HG03469 (cell line): ENCODE measurements around the gene ORMDL2.
"Not testable (repeated sequence)": the region's sequence is repeated elsewhere in the genome, so short reads cannot be mapped to it uniquely, and the experiment has no call there.

ENCODE experiments used
- ATAC-seq: cut with Tn5 transposase; IDR thresholded peaks from one replicate; pipeline ENCODE4 v1.9.1; 2021; ENCODE audit warnings: mild to moderate bottlenecking, moderate library complexity, moderate number of reproducible peaks; ENCODE audit not compliant: unreplicated experiment

Gene ORMDL2

GRCh38 chr12:55827806-55828205, 10.0 kb downstream of the ORMDL2 start:
- no peak for ATAC-seq

- ATAC-seq: no peak
Observed at GRCh38 chr12:55828357-55828756, 10.5 kb downstream of the ORMDL2 start.

- peak; percentile 11 for ATAC-seq
Observed at GRCh38 chr12:55829967-55830600, 12.2 kb downstream of the ORMDL2 start.

GRCh38 chr12:55830601-55831446, 13.0 kb downstream of the ORMDL2 start:
- ATAC-seq: no peak

DNA sequence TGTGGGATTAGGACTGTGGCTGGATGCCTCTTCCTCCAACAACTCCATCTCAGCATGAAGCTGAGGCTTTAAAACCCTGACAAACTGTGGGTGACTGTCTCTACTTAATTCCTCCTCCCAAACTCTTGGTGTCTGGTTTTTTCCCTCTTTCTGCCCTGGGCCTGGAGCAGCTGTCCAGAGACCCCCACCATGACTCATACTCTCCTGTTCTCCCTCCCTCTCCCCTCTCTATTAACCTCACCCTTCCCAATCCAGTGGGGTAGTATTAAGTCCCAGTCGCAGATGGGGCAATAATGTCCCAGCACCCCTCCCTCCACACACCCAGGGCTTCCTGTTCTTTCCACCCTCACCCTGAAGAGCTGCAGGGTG, 13.6 kb downstream of the ORMDL2 start:
- no peak for ATAC-seq

- ATAC-seq: no peak
Observed at GRCh38 chr12:55833056-55833455, 15.2 kb downstream of the ORMDL2 start.

DNA sequence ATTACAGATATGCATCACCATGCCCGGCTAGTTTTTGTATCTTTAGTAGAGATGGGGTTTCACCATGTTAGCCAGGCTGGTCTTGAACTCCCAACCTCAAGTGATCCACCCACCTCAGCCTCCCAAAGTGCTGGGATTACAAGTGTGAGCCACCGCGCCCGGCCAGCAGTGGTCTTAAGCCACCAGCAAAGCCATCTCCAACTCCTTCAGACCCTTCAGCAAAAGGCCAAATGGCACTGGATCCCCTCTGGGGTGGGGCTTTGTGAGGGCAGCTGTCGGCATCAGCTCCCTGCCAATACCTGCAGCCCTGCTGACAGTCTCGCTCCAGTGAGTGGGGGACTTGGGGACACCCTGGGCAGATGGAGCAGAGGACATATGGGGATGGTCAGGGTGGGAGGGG, 16.6 kb downstream of the ORMDL2 start:
- ATAC-seq: not testable (repeated sequence)

GRCh38 chr12:55838361-55838760, 20.5 kb downstream of the ORMDL2 start:
- ATAC-seq: no peak

GRCh38 chr12:55839345-55840140, 21.7 kb downstream of the ORMDL2 start:
- no peak for ATAC-seq

DNA sequence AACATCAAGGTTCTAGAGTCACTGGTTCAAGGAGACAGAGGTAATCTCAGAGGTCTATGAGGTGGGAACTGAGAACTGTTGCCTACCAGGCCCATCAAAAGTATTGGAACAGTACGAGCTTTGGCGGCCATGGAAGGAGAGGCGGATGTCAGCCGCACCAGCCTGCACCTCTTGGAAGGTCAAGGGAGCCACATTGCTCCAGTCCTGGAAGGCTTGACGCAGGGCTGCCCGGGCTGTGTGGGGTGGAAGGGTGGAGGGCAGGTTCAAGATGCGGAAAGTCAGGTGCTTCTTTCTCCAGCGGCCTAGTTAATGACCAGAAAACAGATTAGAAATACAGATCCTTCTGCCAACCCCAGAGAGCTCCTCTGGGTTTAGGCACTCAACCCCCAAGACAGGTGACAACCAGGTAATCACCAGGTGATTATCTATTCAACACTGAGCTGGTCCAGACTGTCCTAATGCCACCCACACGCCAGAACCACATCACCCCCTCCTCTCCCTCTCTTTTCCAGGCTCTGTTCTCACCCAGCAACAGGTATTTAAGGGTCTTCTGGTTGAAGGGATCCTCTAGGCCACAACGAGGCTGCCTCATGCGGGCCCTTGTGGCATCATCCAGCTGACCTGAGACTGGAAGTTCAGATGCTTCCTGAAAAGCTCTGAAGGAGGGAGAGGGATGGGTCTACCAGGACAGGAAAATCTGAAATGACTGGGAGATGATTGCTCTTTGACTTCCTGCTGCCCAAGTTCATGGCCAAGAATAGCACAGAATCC, 22.9 kb downstream of the ORMDL2 start:
- ATAC-seq: no peak

GRCh38 chr12:55842681-55843429, 25.0 kb downstream of the ORMDL2 start, which contains the start of gene MMP19:
Gene MMP19, minus strand, starts transcription at chr12:55842936. Its CDS starts 106 bp downstream, at chr12:55842830.
- no peak for ATAC-seq

DNA sequence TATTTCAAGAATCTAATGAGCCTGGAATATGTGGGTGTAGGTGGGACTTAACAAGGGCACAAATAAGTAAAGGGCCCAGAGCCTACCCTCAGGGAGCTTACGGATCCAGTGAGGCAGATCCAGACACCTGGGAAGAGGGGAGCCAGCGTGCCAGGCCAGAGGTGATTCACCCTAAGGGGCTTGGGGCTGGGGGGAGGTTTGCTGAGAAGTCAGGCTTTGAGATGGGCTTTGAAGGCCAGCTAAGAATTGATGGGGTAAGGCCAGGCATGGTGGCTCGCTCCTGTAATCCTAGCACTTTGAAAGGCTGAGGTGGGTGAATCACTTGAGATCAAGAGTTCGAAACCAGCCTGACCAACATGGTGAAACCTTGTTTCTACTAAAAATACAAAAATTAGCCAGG, 25.6 kb downstream of the ORMDL2 start:
- no peak for ATAC-seq

- ATAC-seq: no peak
Observed at GRCh38 chr12:55844961-55845360, 27.1 kb downstream of the ORMDL2 start.

GRCh38 chr12:55845361-55845760, 27.5 kb downstream of the ORMDL2 start:
- ATAC-seq: no peak

GRCh38 chr12:55845785-55846496, 28.1 kb downstream of the ORMDL2 start:
- no peak for ATAC-seq

DNA sequence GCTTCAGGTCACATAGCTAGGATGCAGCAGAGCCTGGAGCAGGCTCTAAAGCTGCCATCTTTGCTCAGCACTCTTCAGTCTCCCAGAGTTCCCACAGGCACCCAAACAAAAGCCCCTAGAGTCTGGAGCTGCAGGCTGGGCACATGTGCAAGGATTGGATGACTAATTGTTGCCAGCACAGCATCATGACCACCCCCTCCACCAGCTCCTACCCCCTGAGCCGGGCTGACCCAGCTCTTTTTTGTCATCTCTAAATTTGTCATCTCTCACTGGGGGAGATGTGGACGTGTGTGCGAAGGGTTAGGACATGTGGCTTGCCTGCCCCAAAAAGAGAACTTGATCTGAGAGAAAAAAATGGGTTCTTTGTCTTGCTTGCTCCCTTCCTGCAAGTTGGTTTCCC, 29.2 kb downstream of the ORMDL2 start:
- no peak for ATAC-seq

DNA sequence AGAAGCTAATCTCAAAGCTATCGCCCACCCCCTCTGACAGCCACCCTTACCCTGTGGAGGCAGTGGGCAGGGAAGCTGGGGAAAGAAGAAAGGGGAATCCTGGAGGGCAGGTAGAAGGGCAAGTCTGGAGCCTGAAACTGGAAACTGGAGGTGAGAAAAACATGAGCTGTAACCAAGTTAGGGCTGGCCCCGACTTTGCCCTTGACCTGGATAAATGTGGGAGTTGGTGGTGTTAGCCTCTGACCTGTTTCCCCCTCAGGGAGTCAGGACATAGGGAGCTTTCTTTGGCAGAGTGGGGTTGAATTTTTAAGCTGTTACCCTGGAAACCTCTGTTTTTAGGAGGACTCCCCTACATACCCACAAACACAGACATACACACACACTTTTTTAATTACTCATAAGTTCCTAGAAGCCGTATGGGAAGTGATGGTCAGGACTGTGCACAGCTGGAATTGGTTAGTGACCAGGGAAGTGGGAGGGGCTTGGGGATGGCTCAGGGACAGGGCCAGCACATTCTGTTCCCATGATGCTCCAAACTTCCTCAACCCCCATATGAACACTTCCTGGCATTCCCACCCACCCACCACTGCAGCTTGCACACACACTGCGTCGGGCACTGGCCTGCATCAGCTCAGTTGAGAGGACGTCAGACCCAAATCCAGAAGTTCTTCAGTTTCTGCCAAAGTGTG, 29.9 kb downstream of the ORMDL2 start:
- no peak for ATAC-seq

- ATAC-seq: no peak
Observed at GRCh38 chr12:55849616-55850343, 31.9 kb downstream of the ORMDL2 start.
